ENCODE results near the gene APPL1. TPM values are rescaled to one million over a fixed set of nuclear protein-coding genes. Genes with fewer than 3 reads are reported as not detected.

The APPL1 gene
- total and polyA plus RNA-seq, 2 of the 4 experiments (the other 2 are of a cell fraction) = 9.6 to 46.2 TPM

DNA sequence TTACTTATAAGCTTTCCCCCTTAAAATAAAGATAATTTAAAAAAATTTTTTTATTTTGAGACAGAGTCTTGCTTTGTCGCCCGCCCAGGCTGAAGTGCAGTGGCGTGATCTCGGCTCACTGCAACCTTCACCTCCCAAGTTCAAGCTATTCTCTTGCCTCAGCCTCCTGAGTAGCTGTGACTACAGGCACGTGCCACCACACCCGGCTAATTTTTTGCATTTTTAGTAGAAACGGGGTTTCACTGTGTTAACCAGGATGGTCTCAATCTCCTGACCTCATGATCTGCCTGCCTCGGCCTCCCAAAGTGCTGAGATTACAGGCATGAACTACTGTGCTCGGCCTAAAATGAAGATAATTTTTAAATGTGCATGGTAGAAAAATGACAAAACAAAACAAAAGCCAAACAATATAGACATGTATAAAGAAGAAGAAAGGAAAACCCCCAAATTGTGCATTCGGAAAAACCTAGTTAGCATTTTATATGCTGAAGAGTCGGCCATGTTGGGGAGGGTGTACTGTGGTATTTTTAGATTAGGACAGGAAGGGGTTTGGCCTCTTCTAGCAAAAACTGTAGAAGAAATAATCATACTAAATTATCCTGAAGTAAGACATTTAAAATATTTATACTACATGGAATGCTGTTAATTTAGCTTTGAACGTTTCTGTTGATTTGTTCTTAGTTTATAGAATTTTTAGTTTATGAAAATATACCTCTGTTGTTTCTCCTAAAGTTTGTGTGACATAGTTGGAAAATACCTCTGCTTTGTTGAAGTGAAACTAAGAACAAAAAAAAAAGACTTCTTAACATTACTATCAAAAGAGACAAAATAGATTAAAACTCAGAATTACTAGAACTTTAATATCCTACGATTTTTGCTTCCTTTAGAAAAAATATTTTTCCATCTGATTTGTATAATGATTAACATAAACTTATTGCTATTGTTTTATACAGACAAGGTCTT is 7.4 kb downstream of the APPL1 start:
- H3K4me2 ChIP-seq (ENCODE audit: low read depth, low read length) = no peak overlapping the region
- intact Hi-C loops (cut with micrococcal nuclease) (no loop called here), dilution Hi-C loops (cut with HindIII; ENCODE audit: low sequenced_read_pairs, unreplicated experiment) (no loop called here), in situ Hi-C loops (cut with MboI; ENCODE audit: low sequenced_read_pairs) (no loop called here)
- no peak overlapping the region for H3K4ac ChIP-seq (ENCODE audit: low read depth, low read length)
- no peak overlapping the region for H3K56ac ChIP-seq (ENCODE audit: extremely low read depth, insufficient read depth, low read length)
- no peak overlapping the region for H2BK15ac ChIP-seq (ENCODE audit: low read depth, low read length)
- H4K8ac ChIP-seq (ENCODE audit: low read depth in 2 of 2, low read length in 2 of 2) = no peak overlapping the region
- no peaks in the 10 kb centered on the region for H3K9me3 ChIP-seq (ENCODE audit: control insufficient read depth, insufficient read depth, low read length)
- no peak for DNase-seq
- ChIA-PET POLR2A (ENCODE audit: unreplicated experiment) (interaction anchor here (0.9 kb wide), 1 partner anchor 17 kb away, joined by 47 read pairs; no protein-coding TSS in a partner anchor), CTCF (interaction anchor here (0.6 kb wide), 1 partner anchor 26 kb away, joined by 3 read pairs; no protein-coding TSS in a partner anchor)
- no TSS peak for BruUV-seq (replicated peaks)
- H2AK9ac ChIP-seq (replicated peaks; ENCODE audit: low read depth, low read length, poor library complexity) = no peak overlapping the region
- no peak overlapping the region for H2BK20ac ChIP-seq (ENCODE audit: low read depth, low read length)
- H2BK5ac ChIP-seq (ENCODE audit: low read depth, low read length, poor library complexity, severe bottlenecking) = no peak overlapping the region
- WGBS, 2 experiments (ENCODE audit: extremely low coverage in 2 of 2, insufficient read length in 1 of 2) = no CpG with 5 or more reads among the region's 13 CpGs
- peaks cover 9% of the 10 kb centered on the region for H3K36me3 ChIP-seq (ENCODE audit: control insufficient read depth, insufficient read depth, low read length)
- peaks cover 2% of the 10 kb centered on the region; the same call in 1 of the 2 replicates for H3K9me1 ChIP-seq (ENCODE audit: insufficient read depth, low read length)
- no peak overlapping the region for H4K91ac ChIP-seq (ENCODE audit: insufficient read depth, low read depth, low read length)
- no peak overlapping the region for H2BK120ac ChIP-seq (ENCODE audit: low read depth, low read length)
- no peak overlapping the region for H3K18ac ChIP-seq (ENCODE audit: low read depth, low read length)
- H2AK5ac ChIP-seq (ENCODE audit: low read depth, low read length) = no peak overlapping the region
- H3K27ac ChIP-seq (ENCODE audit: insufficient read depth, low read length) = no peak overlapping the region
- H3K79me1 ChIP-seq (ENCODE audit: low read depth in 1 of 2, low read length in 2 of 2) = peaks cover 12 to 42% of the 10 kb centered on the region in 2 experiments
- H3K9ac ChIP-seq (ENCODE audit: low read depth, low read length) = no peak overlapping the region
- no peak for ATAC-seq (ENCODE audit: low read depth)
- no peaks in the 10 kb centered on the region for H3K4me1 ChIP-seq (ENCODE audit: control insufficient read depth, insufficient read depth, low read length)
- no peak overlapping the region for H3K4me3 ChIP-seq (ENCODE audit: insufficient read depth, low read depth, low read length)
- no peaks in the 10 kb centered on the region for H3K27me3 ChIP-seq (ENCODE audit: control insufficient read depth, insufficient read depth, low read length)
- H2AFZ ChIP-seq (replicated peaks; ENCODE audit: low read length, poor library complexity) = no peak overlapping the region
- no peak overlapping the region for H3K14ac ChIP-seq (replicated peaks; ENCODE audit: low read depth, low read length)
- H3K23ac ChIP-seq (ENCODE audit: low read depth, low read length) = no peak overlapping the region
- H4K5ac ChIP-seq (ENCODE audit: low read depth, low read length) = no peak overlapping the region
- H4K20me1 ChIP-seq (ENCODE audit: insufficient read depth, low read length) = peaks cover 5% of the 10 kb centered on the region
- TF ChIP-seq, protein P1, sequence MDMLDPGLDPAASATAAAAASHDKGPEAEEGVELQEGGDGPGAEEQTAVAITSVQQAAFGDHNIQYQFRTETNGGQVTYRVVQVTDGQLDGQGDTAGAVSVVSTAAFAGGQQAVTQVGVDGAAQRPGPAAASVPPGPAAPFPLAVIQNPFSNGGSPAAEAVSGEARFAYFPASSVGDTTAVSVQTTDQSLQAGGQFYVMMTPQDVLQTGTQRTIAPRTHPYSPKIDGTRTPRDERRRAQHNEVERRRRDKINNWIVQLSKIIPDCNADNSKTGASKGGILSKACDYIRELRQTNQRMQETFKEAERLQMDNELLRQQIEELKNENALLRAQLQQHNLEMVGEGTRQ (IDR thresholded peaks at IDR 0.05; ENCODE audit: low read depth, low read length) = no peak
- TF ChIP-seq MAFK (IDR thresholded peaks at IDR 0.05; ENCODE audit: low read depth, low read length) (no peak), BHLHE40 (IDR thresholded peaks at IDR 0.05; ENCODE audit: low read depth, low read length) (no peak), NFE2L2 (IDR thresholded peaks at IDR 0.05; ENCODE audit: low read depth, low read length) (no peak), POLR2A (IDR thresholded peaks at IDR 0.05; ENCODE audit: low read depth, low read length) (no peak), FOS (IDR thresholded peaks at IDR 0.05; ENCODE audit: low read depth, low read length) (no peak), MXI1 (IDR thresholded peaks at IDR 0.05; ENCODE audit: borderline replicate concordance, low read depth, low read length) (no peak), SMC3 (IDR thresholded peaks at IDR 0.05; ENCODE audit: low read depth, low read length) (no peak), RAD21 (IDR thresholded peaks at IDR 0.05; ENCODE audit: low read length) (no peak), CEBPB (IDR thresholded peaks at IDR 0.05; ENCODE audit: low read depth, low read length) (no peak), CHD1 (IDR thresholded peaks at IDR 0.05; ENCODE audit: low read depth, low read length) (no peak), RCOR1 (IDR thresholded peaks at IDR 0.05; ENCODE audit: insufficient replicate concordance, low read length) (no peak), MAZ (IDR thresholded peaks at IDR 0.05; ENCODE audit: borderline replicate concordance, low read depth, low read length) (no peak), RFX5 (IDR thresholded peaks at IDR 0.05; ENCODE audit: low read depth, low read length) (no peak)
- TF ChIP-seq, protein P2, sequence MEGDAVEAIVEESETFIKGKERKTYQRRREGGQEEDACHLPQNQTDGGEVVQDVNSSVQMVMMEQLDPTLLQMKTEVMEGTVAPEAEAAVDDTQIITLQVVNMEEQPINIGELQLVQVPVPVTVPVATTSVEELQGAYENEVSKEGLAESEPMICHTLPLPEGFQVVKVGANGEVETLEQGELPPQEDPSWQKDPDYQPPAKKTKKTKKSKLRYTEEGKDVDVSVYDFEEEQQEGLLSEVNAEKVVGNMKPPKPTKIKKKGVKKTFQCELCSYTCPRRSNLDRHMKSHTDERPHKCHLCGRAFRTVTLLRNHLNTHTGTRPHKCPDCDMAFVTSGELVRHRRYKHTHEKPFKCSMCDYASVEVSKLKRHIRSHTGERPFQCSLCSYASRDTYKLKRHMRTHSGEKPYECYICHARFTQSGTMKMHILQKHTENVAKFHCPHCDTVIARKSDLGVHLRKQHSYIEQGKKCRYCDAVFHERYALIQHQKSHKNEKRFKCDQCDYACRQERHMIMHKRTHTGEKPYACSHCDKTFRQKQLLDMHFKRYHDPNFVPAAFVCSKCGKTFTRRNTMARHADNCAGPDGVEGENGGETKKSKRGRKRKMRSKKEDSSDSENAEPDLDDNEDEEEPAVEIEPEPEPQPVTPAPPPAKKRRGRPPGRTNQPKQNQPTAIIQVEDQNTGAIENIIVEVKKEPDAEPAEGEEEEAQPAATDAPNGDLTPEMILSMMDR (conservative IDR thresholded peaks at IDR 0.05; ENCODE audit: low read depth, low read length) = no peak

Measured in IMR-90 (cell line).